HG03139 (cell line): ENCODE measurements around the gene MDFI.

Source experiments
- ATAC-seq: cut with Tn5 transposase; IDR thresholded peaks from one replicate; pipeline ENCODE4 v1.9.1; 2021; ENCODE audit not compliant: unreplicated experiment

The MDFI gene

GRCh38 chr6:41638002-41638934 is at the start of gene MDFI:
MDFI (plus strand) TSS chr6:41638468; CDS start chr6:41638750, 282 bp downstream.
- no peak for ATAC-seq

GRCh38 chr6:41589223-41589622 is 49.0 kb upstream of the MDFI start:
- no peak for ATAC-seq

GRCh38 chr6:41589636-41590622 is 48.3 kb upstream of the MDFI start:
- ATAC-seq = no peak

GRCh38 chr6:41591122-41591521 is 47.1 kb upstream of the MDFI start:
- no peak for ATAC-seq

- no peak for ATAC-seq
Measured at GRCh38 chr6:41591859-41592502, 46.3 kb upstream of the MDFI start.

GRCh38 chr6:41593406-41593805 is 44.9 kb upstream of the MDFI start:
- no peak for ATAC-seq

GRCh38 chr6:41593839-41594238 is 44.4 kb upstream of the MDFI start:
- ATAC-seq = no peak

GRCh38 chr6:41594326-41594725 is 43.9 kb upstream of the MDFI start:
- no peak for ATAC-seq

- ATAC-seq = no peak
Measured at GRCh38 chr6:41594766-41595165, 43.5 kb upstream of the MDFI start.

- ATAC-seq = no peak
Measured at GRCh38 chr6:41595166-41595565, 43.1 kb upstream of the MDFI start.

- no peak for ATAC-seq
Measured at GRCh38 chr6:41596096-41596685, 42.1 kb upstream of the MDFI start.

- no peak for ATAC-seq
Measured at GRCh38 chr6:41596807-41597206, 41.5 kb upstream of the MDFI start.

GRCh38 chr6:41597246-41598000 is 40.8 kb upstream of the MDFI start:
- no peak for ATAC-seq

GRCh38 chr6:41598670-41599014 is 39.6 kb upstream of the MDFI start:
- ATAC-seq = no peak

- no peak for ATAC-seq
Measured at GRCh38 chr6:41599015-41599851, 39.0 kb upstream of the MDFI start.

GRCh38 chr6:41599852-41600445 is 38.3 kb upstream of the MDFI start:
- no peak for ATAC-seq

GRCh38 chr6:41600499-41601247 is 37.6 kb upstream of the MDFI start:
- ATAC-seq = no peak

GRCh38 chr6:41601248-41601549 is 37.1 kb upstream of the MDFI start:
- no peak for ATAC-seq
